A673 (cell line): ENCODE measurements around the gene SPATA18.

ENCODE experiments used
- CTCF ChIP-seq: fragments of 300-800, 200-600 bp; sonication (generic); conservative IDR thresholded peaks from 2 replicates; pipeline ENCODE4 v1.5.1; 2017; ENCODE audit warnings: low read depth, mild to moderate bottlenecking, antibody characterized with exemption, low read length, moderate library complexity, mixed read lengths
- EZH2 ChIP-seq: fragments of 200-600 bp; sonication (generic); IDR thresholded peaks from 2 replicates; pipeline ENCODE4 v1.6.1; 2017; ENCODE audit warnings: borderline replicate concordance, low read depth, mild to moderate bottlenecking, mixed read lengths, antibody characterized with exemption, low read length; ENCODE audit not compliant: poor library complexity, severe bottlenecking

GRCh38 chr4:52143815-52144214 lies 92.7 kb downstream of the SPATA18 start:
- TF ChIP-seq CTCF (no peak), EZH2 (no peak)
